Measurements from ENCODE around the gene NLRC5.

NLRC5 gene, protein sequence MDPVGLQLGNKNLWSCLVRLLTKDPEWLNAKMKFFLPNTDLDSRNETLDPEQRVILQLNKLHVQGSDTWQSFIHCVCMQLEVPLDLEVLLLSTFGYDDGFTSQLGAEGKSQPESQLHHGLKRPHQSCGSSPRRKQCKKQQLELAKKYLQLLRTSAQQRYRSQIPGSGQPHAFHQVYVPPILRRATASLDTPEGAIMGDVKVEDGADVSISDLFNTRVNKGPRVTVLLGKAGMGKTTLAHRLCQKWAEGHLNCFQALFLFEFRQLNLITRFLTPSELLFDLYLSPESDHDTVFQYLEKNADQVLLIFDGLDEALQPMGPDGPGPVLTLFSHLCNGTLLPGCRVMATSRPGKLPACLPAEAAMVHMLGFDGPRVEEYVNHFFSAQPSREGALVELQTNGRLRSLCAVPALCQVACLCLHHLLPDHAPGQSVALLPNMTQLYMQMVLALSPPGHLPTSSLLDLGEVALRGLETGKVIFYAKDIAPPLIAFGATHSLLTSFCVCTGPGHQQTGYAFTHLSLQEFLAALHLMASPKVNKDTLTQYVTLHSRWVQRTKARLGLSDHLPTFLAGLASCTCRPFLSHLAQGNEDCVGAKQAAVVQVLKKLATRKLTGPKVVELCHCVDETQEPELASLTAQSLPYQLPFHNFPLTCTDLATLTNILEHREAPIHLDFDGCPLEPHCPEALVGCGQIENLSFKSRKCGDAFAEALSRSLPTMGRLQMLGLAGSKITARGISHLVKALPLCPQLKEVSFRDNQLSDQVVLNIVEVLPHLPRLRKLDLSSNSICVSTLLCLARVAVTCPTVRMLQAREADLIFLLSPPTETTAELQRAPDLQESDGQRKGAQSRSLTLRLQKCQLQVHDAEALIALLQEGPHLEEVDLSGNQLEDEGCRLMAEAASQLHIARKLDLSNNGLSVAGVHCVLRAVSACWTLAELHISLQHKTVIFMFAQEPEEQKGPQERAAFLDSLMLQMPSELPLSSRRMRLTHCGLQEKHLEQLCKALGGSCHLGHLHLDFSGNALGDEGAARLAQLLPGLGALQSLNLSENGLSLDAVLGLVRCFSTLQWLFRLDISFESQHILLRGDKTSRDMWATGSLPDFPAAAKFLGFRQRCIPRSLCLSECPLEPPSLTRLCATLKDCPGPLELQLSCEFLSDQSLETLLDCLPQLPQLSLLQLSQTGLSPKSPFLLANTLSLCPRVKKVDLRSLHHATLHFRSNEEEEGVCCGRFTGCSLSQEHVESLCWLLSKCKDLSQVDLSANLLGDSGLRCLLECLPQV (N-terminal part only)

DNA sequence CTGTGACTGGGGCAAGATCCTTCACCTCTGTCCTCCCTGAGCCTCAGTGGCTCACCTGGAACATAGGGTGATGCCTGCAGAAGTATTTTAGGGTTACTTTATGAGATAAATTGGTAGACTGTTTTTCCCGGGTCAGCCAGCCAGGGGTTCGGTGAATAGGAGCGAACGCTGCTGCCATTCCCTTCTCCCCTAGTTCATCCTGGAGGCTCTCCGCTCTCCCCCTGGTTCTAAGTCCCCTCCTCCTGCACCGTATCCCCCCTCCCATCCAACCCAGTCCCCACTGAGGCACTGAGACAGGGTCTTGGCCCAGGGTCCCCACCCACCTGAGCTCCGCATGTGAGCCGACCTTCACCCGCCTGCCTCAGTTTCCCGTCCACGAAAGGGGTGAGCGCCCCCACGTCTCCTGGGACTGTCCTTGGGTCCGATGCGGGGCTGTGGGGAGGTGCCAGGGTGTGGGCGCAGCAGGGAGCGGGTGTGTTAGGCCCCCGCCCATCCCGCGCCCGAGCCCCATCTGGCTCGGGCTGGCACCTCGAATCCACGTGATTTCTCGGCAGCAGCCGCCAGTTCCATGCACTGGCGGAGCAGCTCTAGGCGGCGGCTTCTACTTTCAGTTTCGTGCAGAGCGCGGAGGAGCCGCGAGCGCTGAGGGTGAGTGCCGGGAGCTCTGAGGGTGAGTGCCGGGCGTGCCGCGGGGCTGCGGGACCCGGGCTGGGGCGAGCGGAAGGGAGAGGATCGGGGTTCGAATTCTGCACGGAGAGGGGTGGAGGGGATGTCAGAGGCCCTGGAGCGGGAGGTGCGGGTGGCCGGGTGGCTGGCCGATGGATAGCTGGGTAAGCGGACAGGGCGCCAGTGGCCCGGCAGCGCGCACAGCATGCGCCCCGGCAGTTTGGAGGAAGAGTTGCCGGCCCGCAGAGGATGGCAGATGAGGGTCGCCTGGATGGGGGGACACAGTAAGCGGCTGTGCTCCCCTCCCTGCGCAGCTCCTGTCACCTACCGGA, at the start of gene NLRC5:
Gene NLRC5, plus strand, starts transcription at position 610 of the 998 bp plus-strand sequence. CDS start 31,156 bp downstream, outside the sequence.
- DNase-seq: peak; percentile 96

DNA sequence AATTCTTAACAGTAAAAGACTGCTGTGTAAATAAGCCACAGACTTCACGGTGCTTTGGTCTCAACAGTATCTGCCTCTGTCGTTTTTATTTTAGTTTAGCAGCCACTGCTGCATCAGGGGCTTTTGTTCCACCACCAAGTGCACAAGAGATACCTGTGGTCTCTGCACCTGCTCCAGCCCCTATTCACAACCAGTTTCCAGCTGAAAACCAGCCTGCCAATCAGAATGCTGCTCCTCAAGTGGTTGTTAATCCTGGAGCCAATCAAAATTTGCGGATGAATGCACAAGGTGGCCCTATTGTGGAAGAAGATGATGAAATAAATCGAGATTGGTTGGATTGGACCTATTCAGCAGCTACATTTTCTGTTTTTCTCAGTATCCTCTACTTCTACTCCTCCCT, 49.6 kb upstream of the NLRC5 start:
- DNase-seq: no peak

DNA sequence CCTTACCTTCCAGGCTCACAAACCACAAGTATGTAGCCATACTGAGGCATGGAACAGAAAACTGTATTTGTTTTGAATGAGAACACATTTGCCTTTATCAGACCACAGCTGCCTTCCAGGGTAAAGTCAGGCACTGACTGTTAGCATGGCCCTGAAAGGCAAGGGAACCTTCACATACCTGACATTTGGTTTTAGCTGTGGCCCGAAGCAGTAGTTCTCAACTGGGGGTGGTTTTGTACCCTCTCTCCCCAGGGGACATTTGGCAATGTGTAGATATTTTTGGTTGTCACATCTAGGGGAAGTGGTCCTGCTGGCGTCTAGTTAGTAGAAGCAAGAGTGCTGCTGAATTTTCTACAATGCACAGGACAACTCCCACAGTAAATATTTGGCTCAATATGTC, 48.3 kb upstream of the NLRC5 start:
- no peak for DNase-seq

DNA sequence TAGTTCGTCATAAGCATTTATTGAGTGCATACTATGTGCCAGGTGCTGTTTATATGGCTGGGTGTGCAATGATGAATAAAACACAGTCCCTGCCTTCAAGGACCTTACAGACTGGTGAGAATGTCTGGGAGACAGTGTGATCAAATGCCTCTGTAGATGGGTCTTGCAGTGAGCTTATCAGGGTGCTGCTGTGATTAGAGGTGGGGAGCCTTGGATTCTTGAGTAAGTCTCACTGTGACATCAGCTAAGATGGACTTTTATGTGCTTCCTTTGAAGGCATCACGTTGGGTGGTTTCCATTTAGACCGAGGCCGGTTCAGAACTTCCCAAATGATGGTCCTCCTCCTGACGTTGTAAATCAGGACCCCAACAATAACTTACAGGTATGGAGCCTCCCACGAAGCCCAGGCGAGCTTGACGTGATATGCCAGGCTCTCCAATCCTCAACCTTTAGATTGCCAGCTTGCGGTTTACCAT, 47.5 kb upstream of the NLRC5 start:
- no peak for DNase-seq

DNA sequence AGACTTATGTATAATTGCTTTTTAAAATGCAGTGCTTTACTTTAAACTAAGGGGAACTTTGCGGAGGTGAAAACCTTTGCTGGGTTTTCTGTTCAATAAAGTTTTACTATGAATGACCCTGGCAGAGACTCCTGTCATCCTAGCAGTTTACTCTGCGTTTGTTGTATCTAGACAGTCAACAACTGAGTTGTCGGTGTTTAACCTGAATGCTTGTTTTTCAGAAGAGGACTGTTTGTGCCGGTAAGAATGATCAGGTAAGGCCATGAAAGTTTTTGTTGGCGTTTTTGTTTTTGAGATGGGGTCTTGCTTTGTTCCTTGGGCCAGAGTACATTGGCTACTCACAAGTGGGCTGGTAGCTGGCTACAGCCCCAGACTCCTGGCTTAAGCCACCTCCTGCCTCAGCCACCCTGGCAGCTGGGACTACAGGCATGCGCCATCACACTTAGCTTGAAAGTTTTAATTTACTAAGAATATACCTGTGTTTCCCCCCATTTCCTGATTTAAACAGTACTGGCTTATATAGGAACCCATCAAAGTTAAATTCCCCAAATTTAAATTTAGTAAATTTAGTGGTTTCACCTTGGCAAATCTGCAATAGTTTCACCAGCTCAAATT, 45.5 kb upstream of the NLRC5 start:
- no peak for DNase-seq

DNA sequence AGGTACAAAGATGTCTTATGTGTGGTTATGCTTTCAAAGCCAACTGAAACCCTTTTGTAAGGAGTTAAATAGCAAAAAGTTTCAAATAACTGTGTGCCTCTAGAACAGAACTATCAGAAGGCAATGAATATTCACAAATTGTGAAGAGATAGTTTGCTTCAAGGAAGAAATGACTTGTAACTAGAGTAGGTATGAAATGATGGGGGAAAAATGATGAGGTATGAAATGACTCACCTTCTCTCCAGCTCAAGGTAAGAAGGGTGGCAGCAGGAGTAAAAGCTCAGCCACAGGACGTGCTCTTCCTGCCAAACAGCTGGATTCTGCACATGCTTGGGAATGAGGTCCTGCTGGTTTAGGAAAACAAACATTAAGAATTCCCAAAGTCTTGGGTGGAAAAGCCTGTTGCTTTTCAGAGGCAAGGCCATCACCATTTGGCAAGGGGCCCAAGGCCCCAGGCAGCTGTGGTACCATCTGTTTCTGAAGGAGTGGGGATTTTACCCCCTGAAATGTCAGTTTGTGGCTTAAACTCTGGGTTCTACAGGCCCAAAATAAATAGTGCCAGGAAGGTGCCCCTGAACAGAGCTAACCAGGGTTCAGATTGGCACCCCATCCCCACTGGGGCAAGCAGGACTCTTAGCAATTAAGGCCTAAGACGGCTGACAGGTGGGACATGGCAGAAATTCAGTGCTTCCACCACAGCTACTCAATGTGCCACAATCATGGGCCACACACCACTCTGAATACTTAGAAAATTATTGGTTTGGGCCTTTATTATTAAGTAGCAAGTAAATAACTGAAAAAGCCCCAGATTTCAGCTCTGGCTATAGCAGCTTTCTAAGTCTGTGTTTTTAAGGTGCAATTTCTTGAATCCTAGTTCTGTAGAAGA, 44.2 kb upstream of the NLRC5 start:
- DNase-seq: no peak

DNA sequence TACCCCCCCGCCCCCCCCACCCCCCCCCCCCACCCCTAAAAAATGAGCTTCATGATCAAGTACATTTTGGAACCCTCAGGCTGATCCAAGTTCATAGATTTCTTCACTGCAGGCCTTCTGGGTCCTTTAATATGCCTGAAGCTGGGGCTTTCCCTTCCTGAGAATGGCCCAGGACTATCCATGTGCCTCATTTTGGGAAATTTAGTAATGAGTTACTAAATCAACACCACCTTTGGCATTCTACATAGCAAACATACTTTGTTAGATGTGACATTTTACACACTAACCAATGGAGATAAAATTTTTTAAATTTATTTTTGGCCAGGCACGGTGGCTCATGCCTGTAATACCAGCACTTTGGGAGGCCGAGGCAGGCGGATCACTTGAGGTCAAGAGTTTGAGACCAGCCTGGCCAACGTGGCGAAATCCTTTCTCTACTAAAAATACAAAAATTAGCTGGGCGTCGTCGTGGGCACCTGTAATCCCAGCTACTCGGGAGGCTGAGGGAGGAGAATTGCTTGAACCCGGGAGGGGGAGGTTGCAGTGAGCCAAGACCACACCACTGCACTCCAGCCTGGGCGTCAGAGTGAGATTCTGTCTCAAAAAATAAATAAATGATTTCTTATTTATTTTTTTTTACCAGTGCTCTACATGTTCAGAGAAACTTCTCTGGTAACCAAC, 43.4 kb upstream of the NLRC5 start:
- no peak for DNase-seq

GRCh38 chr16:56946767-56947603, 42.4 kb upstream of the NLRC5 start:
- no peak for DNase-seq

GRCh38 chr16:56947604-56947995, 41.8 kb upstream of the NLRC5 start:
- DNase-seq: no peak

DNA sequence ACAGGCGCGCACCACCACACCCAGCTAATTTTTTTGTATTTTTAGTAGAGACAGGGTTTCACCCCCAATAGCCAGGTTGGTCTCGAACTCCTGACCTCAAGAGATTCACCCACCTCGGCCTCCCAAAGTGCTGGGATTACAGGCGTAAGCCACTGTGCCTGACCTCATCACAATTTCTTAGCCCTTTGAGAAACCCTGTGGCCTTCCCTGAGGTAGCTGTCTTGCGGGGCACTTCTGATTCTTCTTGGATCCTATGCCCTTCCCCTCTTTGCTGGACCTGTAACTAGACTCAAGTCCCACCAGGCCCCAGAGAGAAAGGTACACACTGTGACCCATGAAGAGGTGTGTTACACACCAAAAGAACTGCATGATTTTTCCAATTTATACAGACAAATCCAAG, 41.1 kb upstream of the NLRC5 start:
- DNase-seq: no peak

GRCh38 chr16:56950051-56950450, 39.3 kb upstream of the NLRC5 start:
- DNase-seq: no peak

- DNase-seq: no peak
Observed at GRCh38 chr16:56950455-56950854, 38.9 kb upstream of the NLRC5 start.

DNA sequence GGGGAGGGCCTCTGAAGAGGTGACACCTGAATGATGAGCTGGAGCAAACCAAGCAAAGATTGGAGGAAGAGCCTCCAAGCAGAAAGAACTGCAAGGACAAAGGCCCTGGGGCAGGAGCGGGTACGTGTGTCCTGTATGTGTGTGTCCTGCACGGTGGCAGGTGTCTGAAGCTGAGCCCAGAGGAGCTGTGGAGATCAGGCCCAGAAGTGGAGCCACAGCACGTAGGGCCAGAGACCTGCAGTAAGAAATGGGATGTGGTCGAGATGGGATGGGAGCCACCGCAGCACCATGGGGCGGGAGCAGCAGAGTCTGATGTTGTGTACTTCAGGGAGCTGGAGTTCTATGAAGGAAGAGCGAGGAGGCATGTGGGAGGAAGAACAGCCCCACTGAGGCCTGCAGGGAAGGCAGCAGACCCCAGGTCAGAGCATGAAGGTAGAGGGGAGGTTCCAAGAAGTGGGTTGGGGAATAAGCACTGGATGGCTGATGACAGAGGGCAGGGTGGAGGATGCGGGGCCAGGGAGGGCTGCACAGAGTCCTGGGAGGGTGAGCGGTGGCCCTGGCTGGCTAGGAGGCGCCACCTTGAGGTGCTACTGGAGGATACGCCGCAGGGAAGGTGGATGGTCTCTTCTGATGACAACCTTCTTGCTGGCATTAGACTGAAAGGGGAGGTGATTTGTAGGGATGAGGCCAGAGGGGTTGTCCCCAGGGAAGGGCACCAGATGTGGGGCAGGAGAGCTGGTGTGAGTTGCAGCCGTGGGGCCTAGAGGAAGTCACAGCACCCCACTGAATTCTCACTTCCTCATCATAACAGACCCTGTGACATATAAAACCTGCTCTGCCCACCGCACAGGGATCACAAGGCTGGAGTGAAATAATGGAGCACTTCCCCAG, 38.2 kb upstream of the NLRC5 start:
- peak; percentile 59 for DNase-seq

DNA sequence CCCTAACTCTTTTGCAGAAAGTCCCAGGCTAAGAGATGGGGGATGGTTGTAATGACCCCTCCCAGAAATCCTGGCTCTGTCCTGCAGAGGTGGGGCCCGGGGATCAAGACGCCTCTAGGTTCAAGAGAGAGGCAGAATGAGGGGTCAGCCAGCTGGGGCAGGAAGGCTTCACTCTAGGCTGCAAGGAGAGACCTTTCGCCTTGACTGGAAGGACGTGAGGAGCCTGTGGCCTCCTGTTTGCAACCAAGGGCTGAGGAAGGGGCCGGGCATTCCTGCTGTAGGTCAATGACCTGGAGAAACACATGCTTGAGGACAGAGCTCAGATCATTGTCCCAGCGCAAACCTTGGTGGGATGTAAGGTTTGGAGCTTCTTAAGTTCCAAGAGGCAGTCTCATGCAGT, 36.4 kb upstream of the NLRC5 start:
- DNase-seq: no peak

GRCh38 chr16:56956076-56956475, 33.3 kb upstream of the NLRC5 start:
- no peak for DNase-seq

DNA sequence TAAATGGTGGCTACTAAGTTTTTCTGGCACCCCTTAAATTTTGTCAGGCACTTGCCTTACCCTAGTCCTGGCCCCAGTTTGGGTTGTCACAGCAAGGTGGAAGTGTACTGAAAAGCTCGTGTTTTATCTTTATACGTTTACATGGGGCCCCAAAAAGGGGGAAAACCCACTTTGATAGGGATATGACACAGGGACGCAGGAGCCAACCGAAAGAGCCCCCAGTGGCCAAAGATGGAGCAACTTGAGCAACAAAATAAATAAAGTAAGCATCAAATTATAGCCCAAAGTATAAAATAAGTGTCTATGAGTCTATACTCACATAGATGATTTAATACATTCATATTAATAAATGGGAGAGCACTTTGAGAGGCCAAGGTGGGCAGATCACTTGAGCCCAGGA, 32.6 kb upstream of the NLRC5 start:
- DNase-seq: no peak

DNA sequence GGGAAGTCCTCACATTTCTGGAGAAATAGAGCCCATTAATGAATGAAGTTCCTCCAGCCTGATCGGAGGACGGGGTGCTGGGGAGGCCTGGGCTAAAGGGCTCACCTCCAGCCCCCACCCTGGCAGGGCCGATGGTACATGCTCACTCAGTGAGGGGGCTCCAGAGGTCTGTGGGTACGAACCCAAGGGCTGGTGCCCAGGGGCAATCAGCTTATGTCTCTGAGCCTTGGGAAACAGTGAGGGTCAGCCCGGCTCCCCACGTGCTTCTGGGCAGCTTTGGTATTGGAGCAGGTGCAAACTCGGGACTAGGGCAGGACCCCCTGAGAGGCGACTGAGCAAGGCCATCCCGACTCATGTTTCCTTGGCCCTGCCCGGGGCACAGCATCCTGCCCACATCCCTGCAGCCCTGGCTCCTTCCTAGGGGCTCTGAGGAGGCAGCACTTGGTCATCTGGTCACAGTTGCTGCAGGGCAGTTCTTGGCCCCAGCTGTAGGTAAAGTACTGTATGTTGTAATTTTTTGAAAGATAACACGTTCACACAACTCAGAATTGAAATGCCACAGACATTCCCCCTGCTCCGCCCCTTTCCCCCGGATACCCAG, 28.6 kb upstream of the NLRC5 start:
- no peak for DNase-seq
